Mesenchymal stem cell (in vitro differentiated cells and primary cell): ENCODE data around the gene PCIF1. TPM values are rescaled to one million over a fixed set of nuclear protein-coding genes. Genes with fewer than 3 reads are reported as not detected.

Experiments used
- DNase-seq: peaks from one replicate; pipeline ENCODE4 v3.0.0-alpha.2; 2013
- H2AFZ ChIP-seq: one replicate; pipeline ENCODE4 v1.6.1; 2013; ENCODE audit warnings: low read depth, mild to moderate bottlenecking, control low read depth, inconsistent platforms, low read length, moderate library complexity
- H2AK5ac ChIP-seq: 2 replicates; pipeline ENCODE4 v1.6.1; 2013; ENCODE audit warnings: low read length, moderate library complexity, mild to moderate bottlenecking, inconsistent platforms; ENCODE audit not compliant: severe bottlenecking
- H2BK120ac ChIP-seq: one replicate; pipeline ENCODE4 v1.6.1; 2013; ENCODE audit warnings: low read depth, mild to moderate bottlenecking, inconsistent platforms, low read length, moderate library complexity
- H2BK12ac ChIP-seq, 2 experiments: one replicate each; pipeline ENCODE4 v1.6.1; 2013; ENCODE audit warnings: inconsistent platforms in 2 of 2, low read length in 2 of 2, mild to moderate bottlenecking in 2 of 2, moderate library complexity in 2 of 2, control low read depth in 1 of 2
- H2BK15ac ChIP-seq: one replicate; pipeline ENCODE4 v1.6.1; 2013; ENCODE audit warnings: mild to moderate bottlenecking, low read depth, inconsistent platforms; ENCODE audit not compliant: poor library complexity, severe bottlenecking
- H2BK5ac ChIP-seq: 2 replicates; pipeline ENCODE4 v1.6.1; 2013; ENCODE audit warnings: low read depth, mild to moderate bottlenecking, low read length, control low read depth, inconsistent platforms; ENCODE audit not compliant: poor library complexity, severe bottlenecking
- H3K14ac ChIP-seq, 2 experiments: one replicate each; pipeline ENCODE4 v1.6.1; 2013; ENCODE audit warnings: inconsistent platforms in 2 of 2, low read length in 2 of 2, control low read depth in 1 of 2, mild to moderate bottlenecking in 1 of 2, moderate library complexity in 1 of 2
- H3K18ac ChIP-seq, 2 experiments: one replicate each; pipeline ENCODE4 v1.6.1; 2013; ENCODE audit warnings: inconsistent platforms in 2 of 2, low read length in 2 of 2, control low read depth in 1 of 2, low read depth in 1 of 2, mild to moderate bottlenecking in 1 of 2
- H3K23ac ChIP-seq, 2 experiments: one replicate each; pipeline ENCODE4 v1.6.1; 2013; ENCODE audit warnings: inconsistent platforms in 2 of 2, low read length in 2 of 2, mild to moderate bottlenecking in 2 of 2, moderate library complexity in 2 of 2, control low read depth in 1 of 2
- H3K27ac ChIP-seq: 2 replicates; pipeline ENCODE4 v1.5.1; 2013; ENCODE audit warnings: mild to moderate bottlenecking, moderate library complexity, low read length, control low read depth, inconsistent platforms; ENCODE audit not compliant: poor library complexity, severe bottlenecking
- H3K27me3 ChIP-seq, 2 experiments: 2 replicates each; pipeline versions ENCODE4 v1.6.1 to v1.7.0; 2013; ENCODE audit warnings: low read length in 2 of 2, mild to moderate bottlenecking in 2 of 2, moderate library complexity in 2 of 2, control low read depth in 1 of 2, inconsistent platforms in 1 of 2; ENCODE audit not compliant: control insufficient read depth in 1 of 2, insufficient read depth in 1 of 2
- H3K36me3 ChIP-seq, 2 experiments: 2 replicates each; pipeline versions ENCODE4 v1.6.1 to v1.7.0; 2013; ENCODE audit warnings: low read length in 2 of 2, control low read depth in 1 of 2, inconsistent platforms in 1 of 2, low read depth in 1 of 2, mild to moderate bottlenecking in 1 of 2; ENCODE audit not compliant: insufficient read depth in 2 of 2, control insufficient read depth in 1 of 2
- H3K4ac ChIP-seq, 2 experiments: one replicate each; pipeline ENCODE4 v1.6.1; 2013; ENCODE audit warnings: inconsistent platforms in 2 of 2, low read length in 2 of 2, mild to moderate bottlenecking in 2 of 2, moderate library complexity in 2 of 2, control low read depth in 1 of 2, low read depth in 1 of 2
- H3K4me1 ChIP-seq: 2 replicates; pipeline ENCODE4 v1.6.1; 2013; ENCODE audit warnings: low read depth, low read length, control low read depth; ENCODE audit not compliant: control insufficient read depth, insufficient read depth
- H3K4me2 ChIP-seq: 2 replicates; pipeline ENCODE4 v1.6.1; 2013; ENCODE audit warnings: low read length, mild to moderate bottlenecking, inconsistent platforms; ENCODE audit not compliant: poor library complexity, severe bottlenecking
- H3K4me3 ChIP-seq, 2 experiments: 2 replicates each; pipeline versions ENCODE4 v1.5.1 to v1.7.0; 2013; ENCODE audit warnings: low read length in 2 of 2, mild to moderate bottlenecking in 2 of 2, control low read depth in 1 of 2, low read depth in 1 of 2; ENCODE audit not compliant: insufficient read depth in 1 of 2
- H3K79me1 ChIP-seq: replicated peaks from 2 replicates; pipeline ENCODE4 v1.6.1; 2013; ENCODE audit warnings: mild to moderate bottlenecking, control low read depth, low read length, inconsistent platforms; ENCODE audit not compliant: poor library complexity, severe bottlenecking
- H3K9ac ChIP-seq: 2 replicates; pipeline ENCODE4 v1.7.0; 2013; ENCODE audit warnings: mild to moderate bottlenecking, low read length, moderate library complexity
- H3K9me3 ChIP-seq: 2 replicates; pipeline ENCODE4 v1.7.0; 2013; ENCODE audit warnings: mild to moderate bottlenecking, low read length; ENCODE audit not compliant: control insufficient read depth
- H4K8ac ChIP-seq: one replicate; pipeline ENCODE4 v1.6.1; 2013; ENCODE audit warnings: inconsistent platforms, mild to moderate bottlenecking, low read length, moderate library complexity
- H4K91ac ChIP-seq: one replicate; pipeline ENCODE4 v1.6.1; 2013; ENCODE audit warnings: mild to moderate bottlenecking, low read length, inconsistent platforms
- WGBS: methylation state at CpG from one replicate; pipeline ENCODE4 v1.1.7; 2013; ENCODE audit warnings: mixed read lengths; 5-methylcytosine and 5-hydroxymethylcytosine counted together
- polyA plus RNA-seq, 2 experiments: library from polyadenylated mRNA; stranded (reverse); fragments of 200-250 nt; gene quantifications; one replicate each; pipeline ENCODE4 v1.2.3, GENCODE V29; 2013

Gene PCIF1
- polyA plus RNA-seq (2013, experiment 1 of 2), result 16.7 TPM
- polyA plus RNA-seq (2013, experiment 2 of 2), result 17.3 TPM

DNA sequence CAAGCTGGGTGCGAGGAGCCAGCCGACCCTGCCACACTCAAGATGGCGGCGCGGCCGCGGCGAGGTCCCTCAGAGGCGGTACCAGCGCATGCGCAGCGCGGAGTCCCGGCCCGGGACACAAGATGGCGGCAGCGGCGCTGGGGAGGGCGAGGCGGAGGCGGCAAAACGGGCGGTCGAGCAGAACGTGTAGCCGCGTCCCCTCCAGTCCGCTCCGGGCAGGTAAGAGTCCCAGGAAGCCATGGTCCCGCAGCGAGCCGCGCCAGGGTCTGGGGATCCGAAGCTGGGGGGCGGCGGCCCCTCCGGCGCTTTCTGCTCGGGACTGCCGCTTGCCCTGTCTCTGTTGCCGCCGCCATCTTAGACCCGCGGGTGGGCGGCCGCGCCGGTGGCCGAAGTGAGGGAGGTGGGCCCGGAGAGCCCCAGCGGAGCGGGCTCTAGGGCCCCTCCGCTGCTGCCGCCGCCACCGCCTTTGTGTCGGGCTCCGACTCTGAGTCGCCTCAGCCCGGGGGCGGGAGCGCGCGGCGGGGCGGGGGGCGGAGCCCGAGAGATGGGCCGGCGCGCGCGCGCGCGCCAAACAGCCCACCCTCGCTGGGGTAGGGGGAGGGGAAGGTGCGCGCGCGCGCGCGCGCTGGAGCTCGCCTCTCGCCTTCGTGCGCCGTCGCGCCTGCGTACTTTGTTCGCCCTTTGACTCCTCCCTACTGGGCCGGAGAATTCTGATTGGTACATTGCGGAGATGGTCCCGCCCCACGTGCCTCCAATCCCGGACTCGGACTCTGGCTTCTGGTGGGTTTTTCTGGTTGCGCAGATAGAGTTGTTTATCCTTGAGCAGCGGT, at the start of gene PCIF1:
PCIF1 (plus strand) TSS at position 98 of the 830 bp plus-strand sequence. CDS start 4,317 bp downstream, outside the sequence.
- under 1% methylated on average over 88 of the region's 102 CpGs for WGBS
- Histone ChIP-seq H3K27me3 (no peaks in the 10 kb centered on the region), H3K14ac (peak within 1 kb of the TSS; percentile 91 to 92), H3K36me3 (peaks cover 28 to 31% of the 10 kb centered on the region in 2 experiments), H2BK5ac (peak within 1 kb of the TSS; percentile 98), H3K79me1 (peaks cover 32% of the 10 kb centered on the region), H3K23ac (peak within 1 kb of the TSS in 1 of 2 experiments; percentile 51), H3K4ac (peak within 1 kb of the TSS; percentile 98 to 100), H3K27ac (peak within 1 kb of the TSS; percentile 95), H2BK120ac (peak within 1 kb of the TSS; percentile 99), H2AK5ac (peak within 1 kb of the TSS; percentile 72), H2BK12ac (peak within 1 kb of the TSS; percentile 31 to 45), H4K91ac (peak within 1 kb of the TSS; percentile 99), H3K18ac (peak within 1 kb of the TSS; percentile 75 to 100), H4K8ac (peak within 1 kb of the TSS; percentile 100), H2BK15ac (peak within 1 kb of the TSS; percentile 97), H3K4me3 (peak within 1 kb of the TSS; percentile 91 to 98), H2AFZ (no peak within 1 kb of the TSS), H3K9ac (peak within 1 kb of the TSS; percentile 99), H3K9me3 (no peaks in the 10 kb centered on the region), H3K4me2 (peak within 1 kb of the TSS; percentile 81), H3K4me1 (peaks cover 11% of the 10 kb centered on the region)
- DNase-seq, result peak; percentile 99

DNA sequence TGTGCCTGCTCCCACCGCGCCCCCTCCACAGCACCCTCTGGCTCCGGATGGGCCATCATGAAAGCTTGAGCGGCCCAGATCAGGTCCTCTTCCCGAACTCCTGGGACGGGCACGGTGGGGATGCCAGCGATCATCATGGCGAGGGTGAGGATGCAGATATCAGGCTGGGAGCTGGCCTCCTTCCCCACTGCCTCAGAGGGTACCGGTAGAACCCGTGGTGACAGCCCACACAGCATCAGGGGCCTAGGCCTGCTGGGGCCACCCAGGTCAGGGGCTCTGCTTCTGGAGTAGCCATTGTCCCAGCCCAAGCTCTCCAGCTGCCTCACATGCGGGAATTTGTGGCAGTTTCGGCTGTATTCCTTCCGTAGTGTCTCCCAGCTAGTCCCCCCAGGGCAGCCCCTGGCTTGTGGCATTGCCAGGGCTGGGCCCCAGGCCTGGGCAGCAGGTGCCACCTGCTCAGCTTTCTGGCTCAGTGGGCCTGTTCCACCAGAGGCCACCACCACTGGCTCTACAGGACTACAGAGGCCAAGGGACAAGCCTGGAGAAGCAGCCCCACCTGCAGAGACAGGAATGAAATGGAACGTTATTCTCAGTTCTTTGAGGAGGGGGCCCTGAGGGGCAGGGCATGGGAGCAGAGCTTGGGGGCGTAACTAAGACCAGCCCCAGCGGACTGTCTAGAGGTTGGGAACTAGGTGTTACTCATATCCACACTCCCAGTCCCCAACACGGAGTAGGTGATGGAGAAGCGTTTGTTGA, 47.7 kb upstream of the PCIF1 start:
- H3K9ac ChIP-seq, result no peak overlapping the region
- no peak overlapping the region for H4K91ac ChIP-seq
- no peak overlapping the region for H3K14ac ChIP-seq
- no peaks in the 10 kb centered on the region for H3K27me3 ChIP-seq
- no peak for DNase-seq
- peaks cover 36% of the 10 kb centered on the region for H3K79me1 ChIP-seq
- peak overlapping the region; percentile 50 for H2AK5ac ChIP-seq
- H2AFZ ChIP-seq, result no peak overlapping the region
- H3K9me3 ChIP-seq, result no peaks in the 10 kb centered on the region
- no peak overlapping the region for H3K18ac ChIP-seq
- H3K4ac ChIP-seq, result no peak overlapping the region
- H2BK12ac ChIP-seq, result no peak overlapping the region
- 98% methylated on average over 17 of the region's 19 CpGs for WGBS
- peaks cover 35 to 51% of the 10 kb centered on the region in 2 experiments for H3K36me3 ChIP-seq
- H2BK15ac ChIP-seq, result peak overlapping the region; percentile 6
- H3K23ac ChIP-seq, result no peak overlapping the region
- H3K4me3 ChIP-seq, result no peak overlapping the region
- no peak overlapping the region for H4K8ac ChIP-seq
- H2BK5ac ChIP-seq, result no peak overlapping the region
- H3K4me2 ChIP-seq, result no peak overlapping the region
- H2BK120ac ChIP-seq, result no peak overlapping the region
- H3K27ac ChIP-seq, result no peak overlapping the region
- peaks cover 35% of the 10 kb centered on the region for H3K4me1 ChIP-seq

DNA sequence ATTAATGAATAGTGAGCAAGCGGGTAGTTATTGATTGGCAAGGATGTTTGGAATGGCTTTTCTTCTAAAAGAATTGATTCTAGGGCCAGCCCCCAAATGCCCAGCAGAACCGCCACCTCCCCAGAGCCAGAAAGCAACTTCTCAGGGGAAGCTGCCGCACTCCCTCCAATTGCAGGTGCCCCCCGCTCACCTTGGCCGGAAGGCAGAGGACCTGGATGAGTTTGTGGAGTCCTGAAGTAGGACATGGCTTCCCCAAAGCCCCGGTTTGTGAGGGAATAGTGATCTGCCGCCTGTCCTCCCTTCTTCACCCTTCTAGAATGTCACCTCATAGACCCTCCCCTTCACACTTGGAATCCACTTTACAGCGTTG, 47.2 kb upstream of the PCIF1 start, which contains the start of gene SPATA25:
SPATA25 (minus strand) TSS at position 277 of the 370 bp plus-strand sequence; CDS start at position 245, 32 bp downstream.
- peaks cover 38% of the 10 kb centered on the region for H3K4me1 ChIP-seq
- H3K4me2 ChIP-seq, result no peak within 1 kb of the TSS
- H4K8ac ChIP-seq, result no peak within 1 kb of the TSS
- no peak within 1 kb of the TSS for H3K4me3 ChIP-seq
- H3K27me3 ChIP-seq, result no peaks in the 10 kb centered on the region
- H2AFZ ChIP-seq, result no peak within 1 kb of the TSS
- H2BK120ac ChIP-seq, result no peak within 1 kb of the TSS
- WGBS, result 81% methylated on average over 2 of the region's 8 CpGs
- peak within 1 kb of the TSS; percentile 50 for H2AK5ac ChIP-seq
- peaks cover 35 to 51% of the 10 kb centered on the region in 2 experiments for H3K36me3 ChIP-seq
- no peak within 1 kb of the TSS for H2BK5ac ChIP-seq
- no peak within 1 kb of the TSS for H3K27ac ChIP-seq
- no peak for DNase-seq
- no peaks in the 10 kb centered on the region for H3K9me3 ChIP-seq
- no peak within 1 kb of the TSS for H3K9ac ChIP-seq
- no peak within 1 kb of the TSS for H3K14ac ChIP-seq
- H3K18ac ChIP-seq, result no peak within 1 kb of the TSS
- H3K23ac ChIP-seq, result no peak within 1 kb of the TSS
- H3K79me1 ChIP-seq, result peaks cover 41% of the 10 kb centered on the region
- no peak within 1 kb of the TSS for H3K4ac ChIP-seq
- H4K91ac ChIP-seq, result no peak within 1 kb of the TSS
- peak within 1 kb of the TSS in 1 of 2 experiments; percentile 6 for H2BK12ac ChIP-seq
- H2BK15ac ChIP-seq, result peak within 1 kb of the TSS; percentile 6

DNA sequence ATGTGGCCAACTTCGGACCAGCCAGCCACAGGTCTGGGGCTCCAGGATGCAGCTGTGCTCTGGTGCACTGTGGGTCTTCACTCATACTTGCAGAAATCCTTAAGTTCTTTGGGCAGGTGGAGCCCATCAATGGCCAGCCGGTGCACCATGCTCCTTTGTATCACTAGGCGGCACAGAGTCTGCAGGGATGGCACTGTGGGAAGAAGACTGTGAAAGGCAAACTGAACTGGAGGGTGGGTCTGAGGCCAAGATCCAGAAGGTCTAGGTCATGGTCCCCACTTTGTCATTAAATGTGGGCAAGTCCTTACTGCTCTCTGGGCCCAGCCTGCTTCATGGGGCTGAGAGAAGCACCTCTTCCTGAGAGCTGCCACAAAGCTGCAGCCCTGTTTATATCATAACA, 45.8 kb upstream of the PCIF1 start:
- no peak overlapping the region for H2AK5ac ChIP-seq
- H3K18ac ChIP-seq, result no peak overlapping the region
- peaks cover 39% of the 10 kb centered on the region for H3K4me1 ChIP-seq
- H3K4ac ChIP-seq, result no peak overlapping the region
- no peak overlapping the region for H2BK5ac ChIP-seq
- H3K4me2 ChIP-seq, result no peak overlapping the region
- H3K9me3 ChIP-seq, result no peaks in the 10 kb centered on the region
- no peak overlapping the region for H2BK120ac ChIP-seq
- H4K91ac ChIP-seq, result no peak overlapping the region
- H3K27me3 ChIP-seq, result no peaks in the 10 kb centered on the region
- DNase-seq, result no peak
- no peak overlapping the region for H3K14ac ChIP-seq
- H3K79me1 ChIP-seq, result peaks cover 40% of the 10 kb centered on the region
- peak overlapping the region; percentile 91 for H3K9ac ChIP-seq
- H3K27ac ChIP-seq, result no peak overlapping the region
- WGBS, result 98% methylated on average over 3 of the region's 3 CpGs
- H2AFZ ChIP-seq, result no peak overlapping the region
- no peak overlapping the region for H4K8ac ChIP-seq
- H3K23ac ChIP-seq, result no peak overlapping the region
- no peak overlapping the region for H2BK15ac ChIP-seq
- H3K36me3 ChIP-seq, result peaks cover 33 to 49% of the 10 kb centered on the region in 2 experiments
- no peak overlapping the region for H2BK12ac ChIP-seq
- H3K4me3 ChIP-seq, result no peak overlapping the region
